Neuronal stem cell (in vitro differentiated cells): ENCODE data around the gene IFITM1.

Experiments
- DNase-seq: peaks from one replicate; pipeline ENCODE4 v3.0.0-alpha.2; 2013; ENCODE audit warnings: low spot score
- H2AFZ ChIP-seq: one replicate; pipeline ENCODE4 v1.6.1; 2013; ENCODE audit warnings: mild to moderate bottlenecking, low read length, inconsistent platforms
- H2AK5ac ChIP-seq: 2 replicates; pipeline ENCODE4 v1.6.1; 2013; ENCODE audit warnings: low read depth, mild to moderate bottlenecking, inconsistent platforms, low read length, moderate library complexity, mixed read lengths
- H2BK120ac ChIP-seq: 2 replicates; pipeline ENCODE4 v1.6.1; 2013; ENCODE audit warnings: low read depth, mild to moderate bottlenecking, inconsistent platforms, low read length, moderate library complexity, mixed read lengths
- H2BK12ac ChIP-seq: one replicate; pipeline ENCODE4 v1.6.1; 2013; ENCODE audit warnings: low read length, inconsistent platforms
- H2BK15ac ChIP-seq: 2 replicates; pipeline ENCODE4 v1.6.1; 2013; ENCODE audit warnings: mild to moderate bottlenecking, low read length, inconsistent platforms, mixed read lengths
- H2BK5ac ChIP-seq: one replicate; pipeline ENCODE4 v1.6.1; 2013; ENCODE audit warnings: inconsistent platforms, mild to moderate bottlenecking, low read length, moderate library complexity
- H3K14ac ChIP-seq: one replicate; pipeline ENCODE4 v1.6.1; 2013; ENCODE audit warnings: low read length, inconsistent platforms
- H3K18ac ChIP-seq: 2 replicates; pipeline ENCODE4 v1.6.1; 2013; ENCODE audit warnings: low read length, inconsistent platforms
- H3K23ac ChIP-seq: 2 replicates; pipeline ENCODE4 v1.6.1; 2013; ENCODE audit warnings: low read depth, mild to moderate bottlenecking, mixed read lengths, low read length, inconsistent platforms; ENCODE audit not compliant: poor library complexity
- H3K27ac ChIP-seq: replicated peaks from 3 replicates; pipeline ENCODE4 v1.5.1; 2013; ENCODE audit warnings: low read length, inconsistent platforms
- H3K27me3 ChIP-seq, 3 experiments: 2 replicates each; pipeline ENCODE4 v1.6.1; 2013; ENCODE audit warnings: low read length in 3 of 3, mild to moderate bottlenecking in 2 of 3, inconsistent platforms in 1 of 3, low read depth in 1 of 3, mixed read lengths in 1 of 3, moderate library complexity in 1 of 3; ENCODE audit not compliant: control insufficient read depth in 3 of 3, insufficient read depth in 3 of 3
- H3K36me3 ChIP-seq, 2 donors: replicated peaks in 1 of 2; 2 replicates each; pipeline ENCODE4 v1.6.1; 2013; ENCODE audit warnings: low read length in 2 of 2; ENCODE audit not compliant: control insufficient read depth in 2 of 2, insufficient read depth in 2 of 2
- H3K4ac ChIP-seq: 2 replicates; pipeline ENCODE4 v1.6.1; 2013; ENCODE audit warnings: inconsistent platforms, mild to moderate bottlenecking, low read length, moderate library complexity
- H3K4me1 ChIP-seq, 2 donors: 1 replicate in 1 of 2; 2 replicates in 1 of 2; pipeline ENCODE4 v1.6.1; 2013; ENCODE audit warnings: low read length in 2 of 2, low read depth in 1 of 2; ENCODE audit not compliant: control insufficient read depth in 2 of 2, insufficient read depth in 1 of 2
- H3K4me2 ChIP-seq: one replicate; pipeline ENCODE4 v1.6.1; 2013; ENCODE audit warnings: mild to moderate bottlenecking, low read length, inconsistent platforms; ENCODE audit not compliant: insufficient read depth, poor library complexity, severe bottlenecking
- H3K4me3 ChIP-seq, 2 donors: 2 replicates each; pipeline ENCODE4 v1.5.1; 2013; ENCODE audit warnings: low read length in 2 of 2, mild to moderate bottlenecking in 2 of 2, inconsistent platforms in 1 of 2, moderate library complexity in 1 of 2
- H3K79me1 ChIP-seq: one replicate; pipeline ENCODE4 v1.6.1; 2013; ENCODE audit warnings: low read depth, mild to moderate bottlenecking, inconsistent platforms, low read length, moderate library complexity
- H3K9ac ChIP-seq: one replicate; pipeline ENCODE4 v1.6.1; 2013; ENCODE audit warnings: mild to moderate bottlenecking, low read depth, low read length, inconsistent platforms; ENCODE audit not compliant: poor library complexity
- H3K9me3 ChIP-seq, 2 donors: replicated peaks in 1 of 2; 2 replicates each; pipeline versions ENCODE3 to v1.6.1; 2013; ENCODE audit warnings: low read length in 2 of 2, mild to moderate bottlenecking in 2 of 2, inconsistent platforms in 1 of 2, low read depth in 1 of 2, mixed read lengths in 1 of 2, moderate library complexity in 1 of 2; ENCODE audit not compliant: control insufficient read depth in 2 of 2, insufficient read depth in 1 of 2
- H4K8ac ChIP-seq: one replicate; pipeline ENCODE4 v1.6.1; 2013; ENCODE audit warnings: low read depth, mild to moderate bottlenecking, inconsistent platforms, low read length, moderate library complexity
- H4K91ac ChIP-seq: one replicate; pipeline ENCODE4 v1.6.1; 2013; ENCODE audit warnings: low read length, low read depth, mild to moderate bottlenecking, inconsistent platforms; ENCODE audit not compliant: poor library complexity
- WGBS, 2 donors: extraction: QIAGEN DNeasy Blood & Tissue Kit; methylation state at CpG; one replicate each; pipeline ENCODE4 v1.1.7; 2013; ENCODE audit warnings: missing lambda C conversion rate in 2 of 2, mixed read lengths in 1 of 2; ENCODE audit not compliant: insufficient read length in 2 of 2, insufficient replicate concordance in 1 of 2; ENCODE audit errors: extremely low coverage in 2 of 2; 5-methylcytosine and 5-hydroxymethylcytosine counted together

The IFITM1 gene

DNA sequence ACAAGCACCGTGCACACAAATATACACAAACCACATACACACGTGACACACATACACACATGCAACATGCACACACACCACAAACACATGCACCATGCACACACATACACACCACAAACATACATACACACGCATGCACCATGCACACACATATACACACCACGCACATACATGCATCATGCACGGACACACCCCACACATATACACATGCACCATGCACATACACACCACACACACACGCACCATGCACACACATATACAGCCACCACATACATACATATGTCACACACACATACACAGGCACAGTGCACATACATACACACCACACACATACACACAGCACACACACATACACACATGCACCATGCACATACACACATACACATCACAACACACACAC lies 42.8 kb downstream of the IFITM1 start:
- Histone ChIP-seq H2AFZ (no peak overlapping the region), H3K18ac (no peak overlapping the region), H3K9ac (peak overlapping the region; percentile 50), H3K4me3 (peak overlapping the region in 1 of 2 donors; percentile 63), H4K8ac (peak overlapping the region; percentile 88), H3K36me3 (peaks cover 0 to 11% of the 10 kb centered on the region in 2 donors), H3K4me1 (peaks cover 6 to 12% of the 10 kb centered on the region in 2 donors), H2AK5ac (no peak overlapping the region), H3K4me2 (no peak overlapping the region), H2BK5ac (no peak overlapping the region), H3K9me3 (peaks cover 15 to 27% of the 10 kb centered on the region in 2 donors), H3K23ac (peak overlapping the region; percentile 29), H3K27ac (no peak overlapping the region), H3K14ac (peak overlapping the region; percentile 11), H3K27me3 (no peaks in the 10 kb centered on the region), H3K79me1 (peaks cover 4% of the 10 kb centered on the region), H2BK12ac (no peak overlapping the region), H2BK15ac (no peak overlapping the region), H4K91ac (peak overlapping the region; percentile 56), H3K4ac (no peak overlapping the region), H2BK120ac (no peak overlapping the region)
- no peak for DNase-seq
- no CpG with 5 or more reads among the region's 6 CpGs for WGBS, 2 donors

DNA sequence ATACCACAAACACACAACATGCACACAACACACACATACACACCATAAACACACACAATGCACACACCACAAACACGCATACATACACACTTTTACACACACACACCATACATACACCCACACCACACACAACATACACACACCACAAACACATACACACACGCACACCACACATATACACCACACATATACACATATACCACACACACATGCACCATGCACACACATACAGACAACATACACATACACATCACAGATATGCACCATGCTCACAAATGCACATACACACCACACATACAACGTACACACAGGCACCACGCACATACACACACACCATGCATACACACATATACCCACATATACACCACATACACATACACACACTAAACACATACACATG lies 43.7 kb downstream of the IFITM1 start:
- peak overlapping the region; percentile 56 for H4K91ac ChIP-seq
- H3K36me3 ChIP-seq: peaks cover 0 to 11% of the 10 kb centered on the region in 2 donors
- H2AFZ ChIP-seq: no peak overlapping the region
- H2BK120ac ChIP-seq: no peak overlapping the region
- H3K18ac ChIP-seq: no peak overlapping the region
- no peak overlapping the region for H2BK15ac ChIP-seq
- H3K9me3 ChIP-seq: peaks cover 15 to 28% of the 10 kb centered on the region in 2 donors
- no peak overlapping the region for H2BK5ac ChIP-seq
- WGBS, 2 donors: 100% methylated on average over 1 to 2 of the region's 4 CpGs
- peaks cover 6 to 12% of the 10 kb centered on the region in 2 donors for H3K4me1 ChIP-seq
- H3K23ac ChIP-seq: no peak overlapping the region
- no peak overlapping the region for H2AK5ac ChIP-seq
- H3K27ac ChIP-seq: no peak overlapping the region
- no peak overlapping the region for H3K4me2 ChIP-seq
- no peak overlapping the region for H3K14ac ChIP-seq
- H2BK12ac ChIP-seq: no peak overlapping the region
- DNase-seq: no peak
- H3K4ac ChIP-seq: no peak overlapping the region
- peak overlapping the region in 1 of 2 donors; percentile 63 for H3K4me3 ChIP-seq
- no peaks in the 10 kb centered on the region for H3K27me3 ChIP-seq
- H4K8ac ChIP-seq: no peak overlapping the region
- peak overlapping the region; percentile 50 for H3K9ac ChIP-seq
- H3K79me1 ChIP-seq: peaks cover 4% of the 10 kb centered on the region

DNA sequence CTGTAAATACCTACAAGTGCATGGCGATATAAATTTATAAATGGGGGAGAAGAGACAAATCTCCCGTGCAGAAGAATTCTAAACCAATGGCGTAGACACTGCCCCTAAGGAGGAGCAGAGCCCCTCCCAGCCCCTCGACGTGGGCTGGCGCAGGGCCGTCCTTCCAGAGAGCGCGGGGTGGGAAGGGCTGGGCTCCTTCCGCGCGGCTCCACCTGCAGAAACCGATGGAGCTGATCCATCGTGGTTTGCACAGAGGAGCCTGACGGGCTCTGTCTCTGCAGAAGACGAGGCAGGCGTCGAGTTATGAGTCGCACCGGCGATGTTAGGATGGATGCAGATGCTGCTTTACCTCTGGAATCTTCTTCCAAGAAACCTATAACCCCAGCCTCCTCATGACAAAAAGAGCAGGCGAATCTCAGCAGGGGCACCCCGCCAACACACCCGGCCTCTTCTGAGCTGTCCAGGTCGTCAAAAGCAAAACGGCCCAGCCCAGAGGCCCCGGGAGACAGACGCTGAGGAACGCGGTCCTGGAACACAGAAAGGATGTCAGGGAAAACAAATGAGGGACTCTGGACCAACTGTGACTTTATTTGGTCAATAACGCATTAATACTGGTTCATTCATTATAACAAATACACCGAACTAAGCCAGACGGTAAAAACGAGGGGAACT lies 44.4 kb downstream of the IFITM1 start:
- DNase-seq: no peak
- H4K91ac ChIP-seq: no peak overlapping the region
- no peak overlapping the region for H2BK12ac ChIP-seq
- no peak overlapping the region for H3K23ac ChIP-seq
- peak overlapping the region; percentile 59 for H2AFZ ChIP-seq
- H3K4ac ChIP-seq: no peak overlapping the region
- H3K9me3 ChIP-seq: peaks cover 15 to 29% of the 10 kb centered on the region in 2 donors
- H2BK15ac ChIP-seq: no peak overlapping the region
- no peak overlapping the region for H3K18ac ChIP-seq
- no peak overlapping the region for H2BK120ac ChIP-seq
- H2AK5ac ChIP-seq: no peak overlapping the region
- H3K4me2 ChIP-seq: no peak overlapping the region
- peaks cover 6 to 12% of the 10 kb centered on the region in 2 donors for H3K4me1 ChIP-seq
- H3K27ac ChIP-seq: no peak overlapping the region
- no peak overlapping the region for H4K8ac ChIP-seq
- H3K4me3 ChIP-seq: no peak overlapping the region
- no peak overlapping the region for H3K9ac ChIP-seq
- no peak overlapping the region for H3K14ac ChIP-seq
- H2BK5ac ChIP-seq: no peak overlapping the region
- peaks cover 4% of the 10 kb centered on the region for H3K79me1 ChIP-seq
- no CpG with 5 or more reads among the region's 34 CpGs for WGBS, 2 donors
- H3K36me3 ChIP-seq: peaks cover 0 to 11% of the 10 kb centered on the region in 2 donors
- H3K27me3 ChIP-seq: no peaks in the 10 kb centered on the region

DNA sequence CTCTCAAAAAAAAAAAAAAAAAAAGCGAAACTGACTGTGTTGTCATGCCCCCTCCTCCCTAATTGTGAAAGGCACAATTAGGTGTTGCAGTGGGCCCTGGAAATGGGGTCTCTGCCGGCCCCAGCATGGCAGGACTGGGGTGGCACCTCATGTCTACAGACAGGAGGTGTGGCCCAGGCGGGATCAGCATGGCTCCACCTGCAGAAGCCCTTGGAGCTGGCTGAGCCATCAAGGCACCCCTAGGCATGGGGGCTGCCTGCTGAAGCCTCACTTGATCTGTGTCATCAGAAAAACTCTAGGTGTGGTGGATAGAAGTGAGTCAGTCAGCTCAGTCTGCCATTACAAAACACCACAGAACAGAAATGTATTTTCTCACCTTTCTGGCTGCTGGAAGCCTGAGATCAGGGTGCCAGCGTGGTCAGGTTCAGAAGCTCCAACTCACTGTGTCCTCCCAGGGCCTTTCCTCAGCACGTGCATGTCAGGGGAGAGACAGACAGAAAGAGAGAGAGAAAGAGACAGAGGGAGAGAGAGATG lies 45.4 kb downstream of the IFITM1 start:
- Histone ChIP-seq H4K8ac (no peak overlapping the region), H2BK15ac (no peak overlapping the region), H2AFZ (no peak overlapping the region), H3K4me3 (no peak overlapping the region), H3K9ac (no peak overlapping the region), H4K91ac (no peak overlapping the region), H3K27ac (no peak overlapping the region), H2BK12ac (no peak overlapping the region), H3K36me3 (peaks cover 0 to 11% of the 10 kb centered on the region in 2 donors), H2BK120ac (no peak overlapping the region), H3K14ac (no peak overlapping the region), H3K23ac (no peak overlapping the region), H3K4me2 (no peak overlapping the region), H3K27me3 (no peaks in the 10 kb centered on the region), H3K4ac (no peak overlapping the region), H3K9me3 (peaks cover 13 to 29% of the 10 kb centered on the region in 2 donors), H2AK5ac (no peak overlapping the region), H2BK5ac (no peak overlapping the region), H3K18ac (no peak overlapping the region), H3K79me1 (peaks cover 4% of the 10 kb centered on the region), H3K4me1 (peaks cover 6 to 14% of the 10 kb centered on the region in 2 donors)
- DNase-seq: no peak
- no CpG with 5 or more reads among the region's 5 CpGs for WGBS, 2 donors
